ENCODE results near the gene MCEMP1. TPM values are rescaled to one million over a fixed set of nuclear protein-coding genes. Genes with fewer than 3 reads are reported as not detected.

Gene MCEMP1
- total RNA-seq, 1 experiment from 2014 or later: not detected

DNA sequence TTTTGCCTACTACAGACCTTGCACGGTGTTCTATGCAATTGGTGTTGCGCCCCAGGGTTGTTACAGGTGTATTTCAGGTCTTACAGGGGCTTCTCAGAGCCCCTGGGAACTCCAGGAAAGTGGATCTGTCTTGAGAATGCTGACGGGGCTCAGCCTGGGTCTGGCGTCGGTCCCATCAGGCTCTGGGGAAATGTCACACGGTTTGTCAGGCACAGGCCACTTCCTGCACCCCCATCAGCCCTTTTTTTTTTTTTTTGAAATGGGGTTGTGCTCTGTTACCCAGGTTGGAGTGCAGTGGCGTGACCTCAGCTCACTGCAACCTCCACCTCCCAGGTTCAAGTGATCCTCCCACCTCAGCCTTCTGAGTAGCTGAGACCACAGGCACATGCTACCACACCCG lies 41.8 kb downstream of the MCEMP1 start:
- DNase-seq (ENCODE audit: extremely low read depth, low read depth): no peak

DNA sequence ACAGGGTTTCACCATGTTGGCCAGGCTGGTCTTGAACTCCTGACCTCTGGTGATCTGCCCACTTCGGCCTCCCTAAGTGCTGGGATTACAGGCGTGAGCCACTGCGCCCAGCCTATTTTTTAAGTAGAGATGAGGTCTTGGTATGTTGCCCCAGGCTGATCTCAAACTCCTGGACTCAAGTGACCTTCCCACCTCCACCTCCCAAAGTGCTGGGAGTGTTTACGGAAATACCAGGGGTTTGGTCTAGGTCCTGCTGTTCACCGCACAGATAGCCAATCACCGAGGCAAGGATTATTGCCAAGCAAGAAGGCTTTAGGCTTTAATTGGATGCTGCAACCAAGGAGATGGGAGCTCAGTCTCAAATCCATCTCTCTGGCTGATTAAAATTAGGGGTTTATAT lies 43.5 kb downstream of the MCEMP1 start:
- DNase-seq (ENCODE audit: extremely low read depth, low read depth): no peak

DNA sequence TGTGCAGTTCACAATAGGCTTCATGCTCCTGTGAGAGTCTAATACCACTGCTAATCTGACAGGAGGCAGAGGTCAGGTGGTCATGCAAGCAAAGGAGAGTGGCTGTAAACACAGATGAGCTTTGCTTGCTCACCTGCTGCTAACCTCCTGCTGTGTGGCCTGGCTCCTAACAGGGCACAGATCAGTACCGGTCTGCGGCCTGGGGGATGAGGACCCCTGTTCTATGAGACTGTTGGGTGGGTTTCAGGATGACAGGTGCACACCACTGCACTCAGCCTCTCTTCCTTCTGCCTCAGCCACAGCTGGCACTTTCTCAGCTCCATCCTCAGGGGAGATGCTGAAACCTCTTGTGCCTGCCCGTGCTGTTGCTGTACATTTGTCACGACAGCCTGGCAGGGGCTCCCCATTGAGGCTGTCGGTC lies 45.4 kb downstream of the MCEMP1 start:
- DNase-seq (ENCODE audit: extremely low read depth, low read depth): no peak

DNA sequence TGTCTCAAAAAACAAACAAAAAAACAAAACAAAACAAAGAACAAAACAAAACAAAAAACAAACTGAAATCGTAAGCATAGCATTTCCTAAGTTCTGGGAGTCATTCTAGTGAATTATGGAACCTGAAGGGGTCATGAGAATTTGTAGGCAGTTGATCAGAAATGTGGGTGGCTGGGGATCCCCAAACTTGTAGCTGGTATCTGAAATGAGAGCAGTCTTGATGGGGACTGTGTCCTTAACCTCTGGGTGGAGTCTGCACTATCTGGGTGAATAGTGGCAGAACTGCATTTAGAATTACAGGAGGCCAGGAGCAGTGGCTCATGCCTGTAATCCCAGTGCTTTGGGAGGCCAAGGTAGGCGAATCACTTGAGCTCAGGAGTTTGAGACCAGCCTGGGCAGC lies 48.9 kb downstream of the MCEMP1 start:
- no peak for DNase-seq (ENCODE audit: extremely low read depth, low read depth)

DNA sequence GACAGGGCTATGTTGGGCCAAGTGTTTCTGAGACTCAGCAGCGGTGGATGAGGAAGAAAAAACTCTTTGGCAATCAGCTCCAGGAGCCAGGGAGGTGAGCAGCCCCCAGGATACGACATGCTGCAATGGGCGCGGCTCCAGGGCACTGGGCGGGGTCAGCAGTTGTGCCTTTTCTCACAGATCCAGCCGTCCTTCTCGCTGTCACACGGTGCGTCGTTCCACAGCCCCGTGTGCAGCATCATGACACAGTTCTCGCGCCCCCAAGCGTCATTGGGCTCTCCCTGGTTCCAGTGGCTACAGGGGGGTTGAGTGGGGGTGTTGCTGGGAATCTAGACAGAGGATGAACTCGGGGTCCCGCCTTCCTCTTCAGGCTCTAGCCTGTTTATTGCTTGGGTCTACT lies 52.3 kb downstream of the MCEMP1 start:
- DNase-seq (ENCODE audit: extremely low read depth, low read depth): no peak

Other genes starting within 250 kb of the MCEMP1 start
- 1.5 and 2.1 TPM in 2 replicates for gene PEX11G, start 188.1 kb upstream of the MCEMP1 start, total RNA-seq (2014; rRNA removed; shearing (Covaris generic))
- 5.9 and 7.6 TPM in 2 replicates for gene ZNF358, start 161.0 kb upstream of the MCEMP1 start, total RNA-seq (2014; rRNA removed; shearing (Covaris generic))
- 3.3 and 3.9 TPM in 2 replicates for gene MCOLN1, start 154.5 kb upstream of the MCEMP1 start, total RNA-seq (2014; rRNA removed; shearing (Covaris generic))
- 40.8 and 45.5 TPM in 2 replicates for gene PNPLA6, start 141.4 kb upstream of the MCEMP1 start, total RNA-seq (2014; rRNA removed; shearing (Covaris generic))
- gene CAMSAP3, start 81.2 kb upstream of the MCEMP1 start, total RNA-seq (2014; rRNA removed; shearing (Covaris generic)): 0.35 and 0.89 TPM in 2 replicates
- gene XAB2, start 47.5 kb upstream of the MCEMP1 start, total RNA-seq (2014; rRNA removed; shearing (Covaris generic)): 34.8 and 36.0 TPM in 2 replicates
- gene PET100, start 47.3 kb upstream of the MCEMP1 start, total RNA-seq (2014; rRNA removed; shearing (Covaris generic)): 20.4 and 20.6 TPM in 2 replicates
- gene PCP2, start 43.4 kb upstream of the MCEMP1 start, total RNA-seq (2014; rRNA removed; shearing (Covaris generic)): not detected in 2 replicates
- 18.9 and 19.4 TPM in 2 replicates for gene STXBP2, start 40.0 kb upstream of the MCEMP1 start, total RNA-seq (2014; rRNA removed; shearing (Covaris generic))
- not detected in 2 replicates for gene RETN, start 8.0 kb upstream of the MCEMP1 start, total RNA-seq (2014; rRNA removed; shearing (Covaris generic))
- gene TRAPPC5, start 3.7 kb downstream of the MCEMP1 start, total RNA-seq (2014; rRNA removed; shearing (Covaris generic)): 40.2 and 73.1 TPM in 2 replicates
- not detected in 2 replicates for gene FCER2, start 25.0 kb downstream of the MCEMP1 start, total RNA-seq (2014; rRNA removed; shearing (Covaris generic))
- not detected in 2 replicates for gene CLEC4G, start 55.0 kb downstream of the MCEMP1 start, total RNA-seq (2014; rRNA removed; shearing (Covaris generic))
- not detected in 2 replicates for gene CD209, start 70.4 kb downstream of the MCEMP1 start, total RNA-seq (2014; rRNA removed; shearing (Covaris generic))
- 0.05 TPM in 1 of 2 replicates, not detected in the other for gene CLEC4M, start 86.2 kb downstream of the MCEMP1 start, total RNA-seq (2014; rRNA removed; shearing (Covaris generic))
- gene EVI5L, start 153.1 kb downstream of the MCEMP1 start, total RNA-seq (2014; rRNA removed; shearing (Covaris generic)): 10.9 and 11.2 TPM in 2 replicates
- 0.43 TPM in 1 of 2 replicates, not detected in the other for gene PRR36, start 197.3 kb downstream of the MCEMP1 start, total RNA-seq (2014; rRNA removed; shearing (Covaris generic))
- 4.6 and 5.2 TPM in 2 replicates for gene LRRC8E, start 211.4 kb downstream of the MCEMP1 start, total RNA-seq (2014; rRNA removed; shearing (Covaris generic))
- gene MAP2K7, start 226.8 kb downstream of the MCEMP1 start, total RNA-seq (2014; rRNA removed; shearing (Covaris generic)): 13.6 and 15.7 TPM in 2 replicates
- 6.0 and 10.9 TPM in 2 replicates for gene TGFBR3L, start 237.7 kb downstream of the MCEMP1 start, total RNA-seq (2014; rRNA removed; shearing (Covaris generic))
- gene SNAPC2, start 243.2 kb downstream of the MCEMP1 start, total RNA-seq (2014; rRNA removed; shearing (Covaris generic)): 21.3 and 27.4 TPM in 2 replicates
- 1.4 and 1.7 TPM in 2 replicates for gene CTXN1, start 249.0 kb downstream of the MCEMP1 start, total RNA-seq (2014; rRNA removed; shearing (Covaris generic))